CD4-positive, alpha-beta T cell (primary cell): ENCODE measurements around the gene NLRP5. TPM values are rescaled to one million over a fixed set of nuclear protein-coding genes. Genes with fewer than 3 reads are reported as not detected.
"Not testable (repeated sequence)": the region's sequence is repeated elsewhere in the genome, so short reads cannot be mapped to it uniquely, and the experiment has no call there.

Source experiments
- ATAC-seq: fragments of 200-7000 bp; cut with Tn5 transposase; one replicate; pipeline ENCODE4 v1.10.0; 2022; ENCODE audit warnings: mild to moderate bottlenecking; ENCODE audit not compliant: poor library complexity
- CTCF ChIA-PET: fragments of 350-600 bp; sonication (Branson Sonifier 250); formaldehyde crosslinking; loops from one replicate; lab custom pipeline; 2021; ENCODE audit warnings: antibody characterized with exemption, inconsistent platforms; lab: Charles Lee
- POLR2A ChIA-PET: fragments of 350-600 bp; sonication (Branson Sonifier 250); formaldehyde crosslinking; loops from one replicate; lab custom pipeline; 2021; ENCODE audit warnings: antibody characterized with exemption, inconsistent platforms; lab: Charles Lee
- DNase-seq, 14 experiments: peaks; one replicate each; pipeline ENCODE4 v3.0.0-alpha.2; 2013 to 2020; ENCODE audit warnings: mixed read lengths in 2 of 14
- H3K27ac ChIP-seq, 2 donors: one replicate each; pipeline versions ENCODE4 v1.5.1 to v1.7.0; 2013; ENCODE audit warnings: low read length in 2 of 2, low read depth in 1 of 2, mild to moderate bottlenecking in 1 of 2
- H3K27me3 ChIP-seq, 2 experiments: 1 replicate in 1 of 2; 2 replicates in 1 of 2; pipeline versions ENCODE4 v1.6.1 to v1.7.0; 2013; ENCODE audit warnings: low read length in 2 of 2, control low read depth in 1 of 2, mild to moderate bottlenecking in 1 of 2, moderate library complexity in 1 of 2; ENCODE audit not compliant: insufficient read depth in 2 of 2, control insufficient read depth in 1 of 2
- H3K36me3 ChIP-seq: one replicate; pipeline ENCODE4 v1.6.1; 2013; ENCODE audit warnings: low read length, control low read depth; ENCODE audit not compliant: insufficient read depth
- H3K4me1 ChIP-seq: one replicate; pipeline ENCODE4 v1.6.1; 2013; ENCODE audit warnings: low read length, control low read depth; ENCODE audit not compliant: insufficient read depth
- H3K4me3 ChIP-seq: one replicate; pipeline ENCODE4 v1.5.1; 2013; ENCODE audit warnings: mild to moderate bottlenecking, low read length, moderate library complexity
- H3K9me3 ChIP-seq, 2 experiments: 1 replicate in 1 of 2; 2 replicates in 1 of 2; pipeline versions ENCODE4 v1.6.1 to v1.7.0; 2013; ENCODE audit warnings: low read length in 2 of 2, mild to moderate bottlenecking in 2 of 2, control low read depth in 1 of 2, moderate library complexity in 1 of 2; ENCODE audit not compliant: control insufficient read depth in 1 of 2, insufficient read depth in 1 of 2
- H3K27ac Mint-ChIP-seq: one replicate; pipeline ENCODE4 v1.8.0; 2020; ENCODE audit warnings: mixed read lengths
- H3K27me3 Mint-ChIP-seq: one replicate; pipeline ENCODE4 v1.8.0; 2021; ENCODE audit warnings: mixed read lengths
- H3K36me3 Mint-ChIP-seq: one replicate; pipeline ENCODE4 v1.8.0; 2021; ENCODE audit warnings: low read depth, mixed read lengths
- H3K4me1 Mint-ChIP-seq: one replicate; pipeline ENCODE4 v1.8.0; 2021; ENCODE audit warnings: low read depth, mixed read lengths
- H3K4me3 Mint-ChIP-seq: one replicate; pipeline ENCODE4 v1.8.0; 2020; ENCODE audit warnings: mild to moderate bottlenecking, mixed read lengths
- H3K9me3 Mint-ChIP-seq: one replicate; pipeline ENCODE4 v1.8.0; 2020; ENCODE audit warnings: mixed read lengths
- CTCF ChIP-seq: fragments of 200-600 bp; IDR thresholded peaks from one replicate; pipeline ENCODE4 v1.8.0; 2022; ENCODE audit warnings: antibody characterized with exemption, mild to moderate bottlenecking
- intact Hi-C, 2 experiments: fragments of 100-400 bp; cut with DNase I in 1 of 2; cut with micrococcal nuclease in 1 of 2; formaldehyde crosslinking; loops; one replicate each; pipeline versions ENCODE4 v1.15.1 to v1.9.0; 2023 to 2025; cut with DNase I, micrococcal nuclease
- total RNA-seq, 174 experiments: library from RNA in 2 of 174; stranded (reverse) in 2 of 174; gene quantifications; one replicate each; pipeline ENCODE4 v1.2.3 and lab custom pipeline; 2021 to 2026

The NLRP5 gene
- total RNA-seq, 2 experiments from 2014 or later: not detected

- H3K4me3 ChIP-seq: no peak overlapping the region
- DNase-seq (no peak), ATAC-seq (no peak)
- Mint-ChIP-seq H3K4me3 (no peak overlapping the region), H3K27ac (no peak overlapping the region), H3K36me3 (peaks cover 39% of the 10 kb centered on the region), H3K27me3 (no peaks in the 10 kb centered on the region), H3K9me3 (no peaks in the 10 kb centered on the region), H3K4me1 (peaks cover 6% of the 10 kb centered on the region)
- TF ChIP-seq CTCF: no peak
- peaks cover 21% of the 10 kb centered on the region for H3K36me3 ChIP-seq
- H3K4me1 ChIP-seq: no peaks in the 10 kb centered on the region
- no peaks in the 10 kb centered on the region for H3K27me3 ChIP-seq
- CTCF ChIA-PET: no interaction called here
- H3K9me3 ChIP-seq: no peaks in the 10 kb centered on the region
- POLR2A ChIA-PET: no interaction called here
- intact Hi-C loops: no loop called here
- no peak overlapping the region for H3K27ac ChIP-seq
Measured at GRCh38 chr19:56097306-56097705, 110.7 kb downstream of the NLRP5 start.

GRCh38 chr19:56097776-56098175, 111.2 kb downstream of the NLRP5 start:
- ChIA-PET CTCF (no interaction called here), POLR2A (no interaction called here)
- intact Hi-C loops: no loop called here
- Histone ChIP-seq H3K9me3 (no peaks in the 10 kb centered on the region), H3K4me1 (no peaks in the 10 kb centered on the region), H3K4me3 (no peak overlapping the region), H3K27me3 (no peaks in the 10 kb centered on the region), H3K36me3 (peaks cover 26% of the 10 kb centered on the region), H3K27ac (no peak overlapping the region)
- no peaks in the 10 kb centered on the region for H3K9me3 Mint-ChIP-seq
- no peaks in the 10 kb centered on the region for H3K27me3 Mint-ChIP-seq
- no peak overlapping the region for H3K4me3 Mint-ChIP-seq
- H3K4me1 Mint-ChIP-seq: peaks cover 3% of the 10 kb centered on the region
- DNase-seq: no peak
- no peak for ATAC-seq
- H3K27ac Mint-ChIP-seq: no peak overlapping the region
- H3K36me3 Mint-ChIP-seq: peaks cover 35% of the 10 kb centered on the region
- no peak for TF ChIP-seq CTCF

GRCh38 chr19:56098237-56098636, 111.7 kb downstream of the NLRP5 start:
- CTCF ChIA-PET: not testable (repeated sequence)

More at GRCh38 chr19:56098237-56098636, 111.7 kb downstream of the NLRP5 start:
- H3K9me3 Mint-ChIP-seq, H3K27ac Mint-ChIP-seq, H3K4me3 Mint-ChIP-seq, ATAC-seq, H3K4me1 Mint-ChIP-seq, DNase-seq, intact Hi-C loops, H3K4me3 ChIP-seq, H3K27me3 Mint-ChIP-seq, H3K4me1 ChIP-seq, H3K27me3 ChIP-seq, POLR2A ChIA-PET, H3K27ac ChIP-seq, H3K9me3 ChIP-seq: not testable (repeated sequence)
- peaks cover 30% of the 10 kb centered on the region for H3K36me3 Mint-ChIP-seq
- peaks cover 30% of the 10 kb centered on the region for H3K36me3 ChIP-seq
